OCI-LY1 (cell line): ENCODE results near the gene RASGEF1C.

Experiments
- H2AFZ ChIP-seq: fragments of 200-600 bp; sonication (generic), shearing (Covaris generic); 2 replicates; pipeline ENCODE4 v1.6.0; 2014; ENCODE audit warnings: antibody characterized with exemption, mild to moderate bottlenecking, low read length
- H3F3A ChIP-seq: fragments of 200-600 bp; sonication (generic), shearing (Covaris generic); 2 replicates; pipeline ENCODE4 v1.6.0; 2014; ENCODE audit warnings: mild to moderate bottlenecking, antibody characterized with exemption, low read length, moderate library complexity; ENCODE audit not compliant: insufficient read depth
- H3K27ac ChIP-seq: fragments of 200-600 bp; sonication (generic); 2 replicates; pipeline ENCODE4 v1.5.1; 2014; ENCODE audit warnings: low read length, mixed run types, mild to moderate bottlenecking, low read depth; ENCODE audit not compliant: poor library complexity, severe bottlenecking
- H3K27me3 ChIP-seq: fragments of 200-600 bp; sonication (generic); 2 replicates; pipeline ENCODE4 v1.6.0; 2014; ENCODE audit warnings: antibody characterized with exemption, mild to moderate bottlenecking, low read length, moderate library complexity; ENCODE audit not compliant: insufficient read depth
- H3K36me3 ChIP-seq: fragments of 200-600 bp; sonication (generic); 2 replicates; pipeline ENCODE4 v1.6.1; 2014; ENCODE audit warnings: mild to moderate bottlenecking, antibody characterized with exemption, low read length, moderate library complexity, mixed read lengths; ENCODE audit not compliant: insufficient read depth
- H3K4me1 ChIP-seq: fragments of 200-600 bp; sonication (generic); 2 replicates; pipeline ENCODE4 v1.5.1; 2014; ENCODE audit warnings: mild to moderate bottlenecking, low read length, moderate library complexity; ENCODE audit not compliant: insufficient read depth, severe bottlenecking
- H3K4me2 ChIP-seq: fragments of 200-600 bp; sonication (generic), shearing (Covaris generic); 2 replicates; pipeline ENCODE4 v1.6.1; 2014; ENCODE audit warnings: low read length
- H3K4me3 ChIP-seq: fragments of 200-600 bp; sonication (generic); 2 replicates; pipeline ENCODE4 v1.5.1; 2014; ENCODE audit warnings: low read length, low read depth, mild to moderate bottlenecking, mixed read lengths; ENCODE audit not compliant: poor library complexity, severe bottlenecking
- H3K79me2 ChIP-seq: fragments of 200-600 bp; shearing (Covaris generic); 2 replicates; pipeline ENCODE4 v1.6.1; 2016; ENCODE audit warnings: mixed run types, low read length, mixed read lengths; ENCODE audit not compliant: insufficient read depth
- H3K9ac ChIP-seq: fragments of 200-600 bp; sonication (generic), shearing (Covaris generic); 2 replicates; pipeline ENCODE4 v1.6.1; 2014; ENCODE audit warnings: mild to moderate bottlenecking, low read length, mixed read lengths
- H3K9me2 ChIP-seq: fragments of 200-600 bp; sonication (generic), shearing (Covaris generic); 2 replicates; pipeline ENCODE4 v1.6.1; 2014; ENCODE audit warnings: low read depth, mild to moderate bottlenecking, low read length, mixed read lengths
- H3K9me3 ChIP-seq: fragments of 200-600 bp; shearing (Covaris generic); 2 replicates; pipeline ENCODE4 v1.6.1; 2014; ENCODE audit warnings: low read length, mixed read lengths
- H4K20me1 ChIP-seq: fragments of 200-600 bp; sonication (generic), shearing (Covaris generic); 2 replicates; pipeline ENCODE4 v1.6.0; 2016; ENCODE audit warnings: mild to moderate bottlenecking, low read length; ENCODE audit not compliant: insufficient read depth
- EZH2 ChIP-seq: fragments of 200-600 bp; sonication (generic), shearing (Covaris generic); IDR thresholded peaks from 2 replicates; pipeline ENCODE4 v1.8.0; 2017; ENCODE audit warnings: borderline replicate concordance, mixed run types, mild to moderate bottlenecking, antibody characterized with exemption, low read length, moderate library complexity, mixed read lengths
- TF ChIP-seq, protein P1 (sequence below): fragments of 200-600 bp; sonication (generic), shearing (Covaris generic); IDR thresholded peaks from 2 replicates; pipeline ENCODE4 v1.5.1; 2017; ENCODE audit warnings: mild to moderate bottlenecking, antibody characterized with exemption, low read length, moderate library complexity, mixed read lengths

RASGEF1C gene

DNA sequence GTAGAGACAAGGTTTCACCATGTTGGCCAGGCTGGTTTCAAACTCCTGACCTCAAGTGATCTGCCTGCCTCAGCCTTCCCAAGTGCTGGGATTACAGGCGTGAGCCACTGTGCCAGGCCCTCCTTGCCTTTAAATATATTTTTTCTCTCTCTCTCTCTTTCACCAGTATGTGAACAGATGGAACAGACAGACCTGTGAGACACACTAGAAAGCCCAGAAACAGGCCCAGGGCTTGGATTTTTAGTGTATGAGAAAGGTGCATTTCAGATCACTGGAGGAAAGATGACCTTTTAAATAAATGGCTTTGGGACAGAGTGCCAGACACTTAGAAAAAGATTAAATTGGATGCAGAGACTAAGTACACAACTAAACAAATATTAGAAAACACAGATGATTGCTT, 3.1 kb downstream of the RASGEF1C start:
- Histone ChIP-seq H4K20me1 (no peaks in the 10 kb centered on the region), H3K9me3 (no peaks in the 10 kb centered on the region), H3K4me2 (no peak overlapping the region), H3K4me3 (no peak overlapping the region), H3K27ac (no peak overlapping the region), H2AFZ (no peak overlapping the region), H3K4me1 (peaks cover 4% of the 10 kb centered on the region), H3K9ac (no peak overlapping the region), H3K27me3 (0 out of 2 replicates have a peak, but pooled peaks cover 4% of the 10 kb centered on the region), H3K79me2 (no peaks in the 10 kb centered on the region), H3K36me3 (no peaks in the 10 kb centered on the region), H3K9me2 (no peaks in the 10 kb centered on the region), H3F3A (no peaks in the 10 kb centered on the region)
- no peak for TF ChIP-seq EZH2
- TF ChIP-seq, protein P1, sequence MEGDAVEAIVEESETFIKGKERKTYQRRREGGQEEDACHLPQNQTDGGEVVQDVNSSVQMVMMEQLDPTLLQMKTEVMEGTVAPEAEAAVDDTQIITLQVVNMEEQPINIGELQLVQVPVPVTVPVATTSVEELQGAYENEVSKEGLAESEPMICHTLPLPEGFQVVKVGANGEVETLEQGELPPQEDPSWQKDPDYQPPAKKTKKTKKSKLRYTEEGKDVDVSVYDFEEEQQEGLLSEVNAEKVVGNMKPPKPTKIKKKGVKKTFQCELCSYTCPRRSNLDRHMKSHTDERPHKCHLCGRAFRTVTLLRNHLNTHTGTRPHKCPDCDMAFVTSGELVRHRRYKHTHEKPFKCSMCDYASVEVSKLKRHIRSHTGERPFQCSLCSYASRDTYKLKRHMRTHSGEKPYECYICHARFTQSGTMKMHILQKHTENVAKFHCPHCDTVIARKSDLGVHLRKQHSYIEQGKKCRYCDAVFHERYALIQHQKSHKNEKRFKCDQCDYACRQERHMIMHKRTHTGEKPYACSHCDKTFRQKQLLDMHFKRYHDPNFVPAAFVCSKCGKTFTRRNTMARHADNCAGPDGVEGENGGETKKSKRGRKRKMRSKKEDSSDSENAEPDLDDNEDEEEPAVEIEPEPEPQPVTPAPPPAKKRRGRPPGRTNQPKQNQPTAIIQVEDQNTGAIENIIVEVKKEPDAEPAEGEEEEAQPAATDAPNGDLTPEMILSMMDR = no peak

DNA sequence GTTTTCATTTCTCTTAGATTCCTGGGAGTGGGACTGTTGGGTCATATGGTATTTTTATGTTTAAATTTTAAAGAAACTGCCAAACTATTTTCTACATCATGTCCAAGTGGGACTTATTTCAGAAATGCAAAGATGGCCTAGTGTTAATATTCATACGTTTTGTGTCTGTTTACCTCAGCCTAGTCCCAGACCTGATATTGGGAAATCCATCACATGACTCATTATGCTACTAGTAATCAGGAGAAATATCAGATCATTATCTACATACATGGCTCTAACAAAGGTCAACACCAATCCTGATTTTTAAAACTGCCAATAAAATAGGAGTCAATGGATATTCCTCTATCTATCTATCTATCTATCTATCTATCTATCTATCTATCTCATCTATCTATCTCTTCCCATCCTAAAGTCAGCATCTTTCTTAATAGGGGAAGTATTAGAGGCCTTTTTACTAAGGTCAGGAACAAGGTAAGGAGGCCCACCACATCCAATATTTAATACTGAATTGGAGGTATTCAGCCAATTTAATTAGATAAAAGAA, 4.7 kb downstream of the RASGEF1C start:
- Histone ChIP-seq H4K20me1 (no peaks in the 10 kb centered on the region), H3F3A (no peaks in the 10 kb centered on the region), H3K27me3 (0 out of 2 replicates have a peak, but pooled peaks cover 4% of the 10 kb centered on the region), H3K9ac (no peak overlapping the region), H3K79me2 (no peaks in the 10 kb centered on the region), H3K36me3 (no peaks in the 10 kb centered on the region), H3K4me1 (peaks cover 4% of the 10 kb centered on the region), H3K9me3 (no peaks in the 10 kb centered on the region), H3K4me2 (no peak overlapping the region), H2AFZ (no peak overlapping the region), H3K27ac (no peak overlapping the region), H3K9me2 (no peaks in the 10 kb centered on the region), H3K4me3 (no peak overlapping the region)
- TF ChIP-seq EZH2 = no peak
- TF ChIP-seq, protein P1 = no peak

DNA sequence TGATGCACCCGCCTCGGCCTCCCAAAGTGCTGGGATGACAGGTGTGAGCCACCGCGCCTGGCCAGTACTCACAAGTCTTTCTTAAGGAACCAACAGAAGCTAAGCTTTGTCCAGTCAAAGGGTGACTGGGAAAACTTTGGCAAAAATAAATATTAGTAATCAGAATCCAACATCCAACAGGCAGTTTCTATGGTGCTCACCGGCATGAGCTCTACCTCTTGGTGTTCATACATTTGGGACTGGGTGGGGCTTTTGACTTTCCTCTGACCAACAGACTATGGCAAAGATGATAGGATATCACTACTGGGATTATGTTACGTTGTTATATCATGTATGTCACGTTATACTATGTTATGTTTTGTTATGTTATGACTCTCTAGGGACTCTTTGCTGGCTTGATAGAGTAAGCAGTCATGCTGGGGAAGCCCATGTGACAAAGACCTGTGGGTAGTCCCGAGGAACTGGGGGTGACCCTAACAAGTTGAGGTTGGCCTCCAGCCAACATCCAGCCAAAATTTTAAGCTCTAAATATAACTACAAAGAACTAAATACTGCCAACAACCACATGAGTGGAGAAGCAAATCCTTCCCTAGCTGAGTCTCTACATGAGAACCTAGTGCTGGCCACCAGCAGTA, 6.0 kb downstream of the RASGEF1C start:
- Histone ChIP-seq H3K4me3 (no peak overlapping the region), H3K4me2 (no peak overlapping the region)

More for the DNA sequence above, 6.0 kb downstream of the RASGEF1C start:
- Histone ChIP-seq H4K20me1 (no peaks in the 10 kb centered on the region), H3K9me2 (no peaks in the 10 kb centered on the region), H3K4me1 (no peaks in the 10 kb centered on the region), H3K9me3 (no peaks in the 10 kb centered on the region), H3K27me3 (0 out of 2 replicates have a peak, but pooled peaks cover 3% of the 10 kb centered on the region), H3F3A (no peaks in the 10 kb centered on the region), H3K36me3 (no peaks in the 10 kb centered on the region), H3K27ac (no peak overlapping the region), H3K79me2 (no peaks in the 10 kb centered on the region), H3K9ac (no peak overlapping the region), H2AFZ (no peak overlapping the region)
- TF ChIP-seq, protein P1 = no peak
